HG02588 (cell line): Measurements from ENCODE around the gene TSPAN17.

ENCODE experiments used
- ATAC-seq: cut with Tn5 transposase; IDR thresholded peaks from one replicate; pipeline ENCODE4 v1.9.1; 2021; ENCODE audit warnings: mild to moderate bottlenecking, moderate library complexity; ENCODE audit not compliant: unreplicated experiment

The TSPAN17 gene

DNA sequence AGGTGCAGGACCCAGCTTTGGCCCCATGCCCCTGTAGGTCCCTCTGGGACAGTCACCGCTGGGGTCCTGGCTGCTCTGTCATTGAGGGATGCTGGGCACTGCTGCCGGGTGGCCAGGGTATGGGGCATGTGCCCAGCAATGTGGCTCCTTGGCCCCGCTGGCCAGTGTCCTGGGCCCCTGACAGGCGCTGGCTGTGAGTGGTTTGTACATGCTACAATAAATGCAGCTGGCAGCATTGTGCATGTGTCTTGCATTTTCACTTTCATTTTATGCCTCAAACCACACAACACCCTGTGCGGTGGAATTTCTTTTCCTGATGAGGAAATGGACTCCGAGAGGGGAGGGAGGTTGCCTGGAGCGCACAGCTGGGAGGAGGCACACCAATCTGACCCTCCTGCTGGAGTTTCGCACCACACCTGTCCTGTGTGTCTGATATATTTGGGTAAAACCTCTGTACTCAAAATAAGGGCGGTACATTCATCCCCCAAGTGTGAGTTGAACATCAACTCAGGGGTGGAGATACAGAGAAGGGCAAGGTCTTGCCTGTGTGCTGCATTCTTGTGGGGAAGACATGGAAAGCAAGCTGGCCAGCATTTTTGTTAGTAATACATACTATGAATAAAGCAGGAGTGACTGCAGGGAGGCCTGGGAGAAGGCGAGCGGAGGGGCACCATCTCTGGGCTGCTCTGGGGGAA, 11.7 kb downstream of the TSPAN17 start:
- no peak for ATAC-seq

DNA sequence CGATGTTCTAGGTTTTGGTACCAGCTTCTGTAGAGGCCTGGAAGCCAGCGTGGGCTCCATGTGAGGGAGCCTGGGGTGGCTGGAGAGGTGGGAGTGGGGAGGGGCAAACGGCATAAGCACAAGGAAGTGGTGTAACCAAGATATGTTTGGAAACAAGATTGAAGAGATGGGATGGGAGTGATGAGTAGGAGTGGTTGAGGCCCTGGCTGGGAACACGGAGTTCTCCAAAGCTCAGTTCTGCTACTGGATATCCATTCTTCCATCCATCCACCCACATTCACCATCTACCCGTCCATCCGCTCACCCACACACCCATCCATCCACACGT, 12.2 kb downstream of the TSPAN17 start:
- no peak for ATAC-seq

DNA sequence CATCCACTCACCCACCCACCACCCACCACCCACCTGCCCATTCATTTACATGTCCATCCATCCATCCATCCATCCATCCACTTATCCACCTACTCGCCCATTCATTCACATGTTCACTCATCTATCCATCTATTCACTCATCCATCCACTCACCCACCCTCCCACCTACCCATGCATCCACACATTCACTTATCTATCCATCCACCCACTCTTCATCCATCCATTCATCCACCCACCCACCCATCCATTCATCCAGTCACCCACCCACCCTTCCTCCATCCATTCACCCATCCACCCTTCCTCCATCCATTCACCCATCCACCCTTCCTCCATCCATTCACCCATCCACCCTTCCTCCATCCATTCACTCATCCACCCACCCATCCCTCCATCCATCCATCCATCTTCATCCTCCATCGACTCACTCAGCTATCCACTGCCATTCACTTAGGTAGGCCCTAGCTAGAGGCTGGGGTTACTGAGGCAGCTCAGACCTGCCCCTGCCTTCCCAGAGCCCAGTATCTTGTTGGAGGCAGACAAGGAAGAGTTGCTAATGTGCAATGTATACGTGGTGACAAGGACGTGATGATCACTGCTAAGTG, 12.7 kb downstream of the TSPAN17 start:
- no peak for ATAC-seq

DNA sequence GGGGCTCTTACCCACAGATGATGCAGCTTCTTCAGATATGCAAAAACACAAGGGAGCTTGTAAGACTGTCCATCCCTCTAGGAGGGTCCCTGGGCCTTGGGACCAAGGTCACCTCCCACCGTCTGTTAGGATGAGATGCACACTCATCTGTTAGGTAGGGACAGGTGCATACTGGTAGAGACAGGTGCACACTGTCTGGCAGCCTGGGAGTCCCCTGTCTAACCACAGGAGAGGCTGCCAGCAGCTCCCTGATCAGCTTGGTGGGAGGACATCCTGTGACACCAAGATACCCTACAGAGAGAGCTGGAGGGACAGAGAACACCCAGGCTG, 13.2 kb downstream of the TSPAN17 start:
- ATAC-seq, result peak; percentile 19

DNA sequence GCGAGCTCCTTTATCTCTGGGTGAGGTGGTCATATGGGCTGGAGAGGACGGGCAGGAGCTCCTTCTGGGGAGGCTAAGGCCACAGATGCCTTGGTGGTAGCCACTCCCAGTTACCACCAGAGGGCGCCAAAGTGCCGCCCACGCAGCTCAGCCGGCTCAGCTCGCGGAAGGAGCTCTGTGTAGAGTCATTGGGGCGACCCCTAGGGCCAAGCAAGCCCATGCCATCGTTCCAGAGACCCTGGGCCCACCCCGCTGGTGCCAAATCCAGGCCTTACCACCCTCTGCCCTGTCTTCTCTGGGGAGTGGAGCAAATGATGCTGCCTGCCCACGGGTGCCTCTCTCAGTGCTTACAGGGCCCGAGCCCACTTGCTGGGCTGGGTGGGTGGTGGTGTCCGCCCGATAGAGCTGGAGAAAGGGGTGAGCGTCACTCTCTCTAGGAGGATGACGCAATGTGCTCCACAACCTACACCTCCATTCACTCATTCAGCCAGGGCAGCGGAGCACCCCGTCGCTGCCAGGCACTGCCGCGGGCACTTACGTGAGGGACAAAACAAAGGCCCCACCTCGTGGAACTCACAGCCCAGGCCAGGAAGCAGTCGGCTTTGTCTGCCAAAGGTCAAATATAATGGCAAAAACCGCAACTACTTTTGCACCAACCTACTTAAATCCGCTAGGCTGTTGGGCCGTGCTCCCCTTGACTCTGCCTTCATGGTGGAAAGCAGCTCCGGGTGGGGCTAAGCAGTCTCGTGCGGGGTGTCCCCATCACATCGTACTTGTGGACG, 13.8 kb downstream of the TSPAN17 start:
- peak; percentile 48 for ATAC-seq

DNA sequence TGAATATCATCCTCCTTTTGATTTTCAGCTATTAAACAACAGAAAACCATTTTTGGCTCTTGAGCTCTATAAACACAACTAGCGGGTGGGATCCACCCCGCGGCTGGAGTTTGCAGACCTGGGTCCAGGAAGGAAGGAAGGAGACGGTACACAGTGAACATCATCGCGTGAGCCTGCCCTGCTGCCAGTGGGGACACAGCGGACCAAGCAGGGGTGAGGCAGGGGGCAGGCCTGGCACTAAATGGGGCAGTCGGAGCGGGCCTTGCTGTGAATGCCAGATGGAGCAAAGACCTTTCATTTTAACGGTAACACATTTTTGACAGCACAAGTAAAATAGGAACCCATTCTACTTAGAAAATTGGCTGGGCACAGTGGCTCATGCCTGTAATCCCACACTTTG, 14.4 kb downstream of the TSPAN17 start:
- ATAC-seq, result no peak

DNA sequence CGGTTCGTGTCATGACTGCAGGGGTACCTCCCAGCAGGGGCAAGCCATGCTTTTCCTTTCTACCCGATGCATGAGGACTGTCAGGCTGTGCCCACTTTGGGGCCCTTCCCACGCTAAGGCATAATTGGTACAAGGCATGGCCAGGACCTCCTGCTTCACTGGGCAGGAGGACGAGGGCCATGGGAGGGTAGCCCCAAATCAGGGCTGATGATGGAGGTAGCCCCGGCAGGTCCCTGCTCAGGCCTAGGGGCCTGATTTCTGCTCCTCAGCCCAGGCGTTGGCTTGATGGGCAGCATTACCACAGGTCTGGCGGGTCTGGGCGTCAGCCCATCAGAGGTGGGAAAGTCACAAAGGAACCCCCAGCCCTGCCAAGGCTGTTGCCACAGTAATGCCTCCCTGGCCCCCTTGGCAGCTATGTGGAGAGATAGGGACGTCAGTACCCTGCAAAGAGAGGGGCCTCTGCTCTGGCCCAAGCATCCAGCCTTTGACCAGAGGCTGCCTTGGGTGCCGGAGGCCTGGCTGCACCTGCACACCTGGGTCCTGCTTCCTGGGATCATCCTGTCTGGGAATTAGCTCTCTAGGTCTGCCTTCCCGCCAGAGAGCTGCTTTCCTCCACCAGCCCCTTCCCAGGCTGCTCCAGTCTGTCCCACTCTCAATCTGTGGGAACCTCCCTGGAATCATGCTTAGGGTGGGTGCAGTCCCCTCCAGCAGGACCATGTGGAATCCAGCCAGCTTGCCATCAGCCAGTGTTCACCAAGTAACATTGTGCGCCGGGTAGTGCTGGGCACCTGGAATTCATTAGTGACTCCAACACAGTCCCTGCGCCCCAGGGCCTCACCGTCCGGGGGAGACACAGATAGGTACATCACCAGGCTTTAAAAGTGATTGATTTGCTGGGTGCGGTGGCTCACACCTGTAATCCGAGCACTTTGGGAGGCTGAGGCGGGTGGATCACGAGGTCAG, 15.4 kb downstream of the TSPAN17 start:
- no peak for ATAC-seq

DNA sequence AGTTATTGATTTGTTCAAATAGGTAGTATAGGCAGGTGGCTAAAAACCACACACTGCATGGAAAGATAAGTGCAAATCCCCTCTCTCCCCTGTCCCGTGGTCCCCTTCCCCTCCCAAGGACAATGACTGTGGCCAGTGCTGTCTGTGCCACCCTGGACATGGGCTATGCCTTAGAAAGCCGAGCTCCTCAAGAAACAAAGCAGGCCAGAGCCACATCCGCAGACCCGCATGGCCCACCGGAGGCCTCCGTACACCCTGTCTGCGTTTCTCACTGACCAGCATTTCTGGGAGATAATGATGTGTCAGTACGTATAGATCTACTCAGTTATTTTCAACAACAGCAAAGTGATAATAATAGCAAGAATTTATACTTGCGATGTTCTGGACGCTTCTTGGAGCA, 16.3 kb downstream of the TSPAN17 start:
- ATAC-seq, result no peak

DNA sequence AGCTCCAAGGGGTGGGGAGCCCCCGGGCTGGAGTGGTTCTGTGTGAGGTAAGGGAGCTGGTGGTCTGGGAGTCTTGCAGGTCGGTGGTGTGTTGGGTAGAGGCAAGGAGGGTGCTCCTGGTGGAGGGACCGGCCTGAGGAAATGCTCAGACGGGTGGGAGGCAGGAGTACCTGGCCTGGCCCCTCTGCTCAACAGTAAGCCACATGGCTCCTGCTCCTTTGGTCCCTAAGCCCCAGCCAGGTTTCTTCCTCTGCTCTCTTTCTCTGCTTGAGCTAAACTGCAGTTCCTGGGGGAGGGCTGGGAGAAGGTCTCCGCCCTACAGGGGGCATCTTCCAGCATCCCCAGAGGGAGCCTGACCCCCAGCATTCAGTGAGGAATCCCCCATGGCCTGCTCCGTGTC, 17.2 kb downstream of the TSPAN17 start:
- ATAC-seq, result no peak

DNA sequence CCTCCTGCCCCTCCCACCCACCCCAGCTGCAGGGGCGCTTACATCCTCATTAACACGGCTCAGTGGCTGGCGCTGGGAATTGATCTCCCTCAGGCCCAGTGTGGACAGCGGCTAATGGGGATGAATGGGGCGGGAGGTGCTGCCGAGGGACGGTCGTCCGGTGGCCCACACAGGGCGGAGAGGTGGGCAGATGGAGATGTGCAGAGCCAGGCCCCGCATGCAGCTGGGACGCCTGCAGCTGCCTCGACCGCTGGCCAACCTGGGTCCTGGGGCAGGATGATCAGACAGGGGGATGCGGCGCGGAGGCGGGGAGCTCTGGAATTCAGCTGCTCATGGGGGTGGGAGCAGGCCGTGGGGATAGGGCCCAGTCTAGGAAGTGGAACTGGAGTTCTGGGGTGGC, 17.6 kb downstream of the TSPAN17 start:
- ATAC-seq, result no peak

DNA sequence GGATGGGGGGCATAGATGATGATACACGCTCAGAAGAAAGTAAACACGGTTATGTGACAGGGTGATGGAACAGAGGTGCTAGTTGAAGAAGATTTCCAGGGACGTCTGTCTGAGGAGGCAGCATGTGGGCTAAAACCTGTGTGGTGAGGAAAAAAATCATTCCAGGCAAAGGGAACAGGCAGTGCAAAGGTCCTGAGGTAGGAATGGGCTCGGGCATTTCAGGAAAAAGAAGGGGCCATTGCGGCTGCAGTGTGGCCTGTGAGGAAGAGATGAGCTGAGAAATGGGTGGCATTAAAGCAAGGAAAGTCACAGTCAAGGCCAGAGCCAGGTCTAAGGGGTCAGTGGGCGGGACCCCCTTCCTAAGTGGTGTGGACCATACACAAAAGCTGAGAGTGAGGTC, 18.2 kb downstream of the TSPAN17 start:
- no peak for ATAC-seq

DNA sequence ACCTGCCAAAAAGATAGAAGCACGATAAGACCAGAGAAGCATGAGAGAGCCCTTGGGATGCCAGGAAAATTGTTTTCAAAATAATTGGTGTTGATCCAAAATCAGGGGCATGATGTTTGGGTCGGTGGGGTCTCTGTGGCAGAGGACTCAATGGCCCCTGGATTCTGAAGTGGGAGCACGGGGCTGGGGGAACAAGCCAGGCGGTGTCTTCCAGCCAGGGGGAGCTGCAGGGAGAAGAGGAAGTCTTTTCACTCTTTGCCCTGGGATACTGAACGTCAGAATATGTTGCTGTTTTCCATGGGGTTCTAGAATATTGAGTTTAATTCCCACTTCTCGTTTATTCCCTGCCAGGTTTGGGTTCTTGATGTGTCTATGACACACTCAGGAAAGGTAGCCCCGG, 20.4 kb downstream of the TSPAN17 start:
- ATAC-seq, result no peak

DNA sequence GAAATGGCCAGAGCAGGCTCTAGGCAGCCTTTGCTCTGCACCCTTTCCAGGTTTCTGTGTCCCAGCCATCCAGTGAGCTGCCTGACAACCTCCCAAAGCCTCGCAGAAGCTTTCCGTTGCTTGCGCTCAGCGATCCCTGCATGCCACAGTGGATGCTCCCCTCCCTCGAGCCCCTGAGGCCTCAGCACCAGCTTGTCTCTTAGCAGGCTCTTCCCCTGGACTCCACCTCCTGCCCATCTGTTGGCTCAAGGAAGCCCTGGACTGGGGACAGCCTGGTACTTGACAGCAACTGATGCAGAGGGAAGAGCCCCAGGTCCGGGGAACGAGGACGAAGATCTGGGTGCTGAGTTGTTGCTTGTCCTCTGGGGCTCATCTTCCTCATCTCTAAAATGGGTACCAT, 23.2 kb downstream of the TSPAN17 start:
- no peak for ATAC-seq

DNA sequence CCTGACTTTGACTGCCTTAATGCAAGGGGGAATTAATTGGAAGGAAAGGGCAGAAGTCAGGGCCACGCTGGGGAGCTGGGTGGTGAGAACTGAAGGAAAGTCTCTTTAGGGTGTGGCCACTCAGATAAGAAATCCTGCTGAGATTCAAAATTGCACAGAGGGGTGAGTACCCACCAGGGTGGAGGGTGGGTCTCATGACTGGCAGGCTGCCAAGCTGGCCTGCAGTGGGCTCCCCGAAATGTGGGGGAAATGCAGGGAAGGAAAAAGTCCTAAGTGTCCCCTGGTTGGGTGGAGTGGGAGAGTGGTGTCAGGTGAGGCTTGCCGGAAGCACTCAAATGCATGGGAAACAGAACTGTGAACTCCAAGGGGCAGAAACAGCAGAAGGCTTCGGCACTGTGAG, 24.1 kb downstream of the TSPAN17 start:
- ATAC-seq, result no peak

DNA sequence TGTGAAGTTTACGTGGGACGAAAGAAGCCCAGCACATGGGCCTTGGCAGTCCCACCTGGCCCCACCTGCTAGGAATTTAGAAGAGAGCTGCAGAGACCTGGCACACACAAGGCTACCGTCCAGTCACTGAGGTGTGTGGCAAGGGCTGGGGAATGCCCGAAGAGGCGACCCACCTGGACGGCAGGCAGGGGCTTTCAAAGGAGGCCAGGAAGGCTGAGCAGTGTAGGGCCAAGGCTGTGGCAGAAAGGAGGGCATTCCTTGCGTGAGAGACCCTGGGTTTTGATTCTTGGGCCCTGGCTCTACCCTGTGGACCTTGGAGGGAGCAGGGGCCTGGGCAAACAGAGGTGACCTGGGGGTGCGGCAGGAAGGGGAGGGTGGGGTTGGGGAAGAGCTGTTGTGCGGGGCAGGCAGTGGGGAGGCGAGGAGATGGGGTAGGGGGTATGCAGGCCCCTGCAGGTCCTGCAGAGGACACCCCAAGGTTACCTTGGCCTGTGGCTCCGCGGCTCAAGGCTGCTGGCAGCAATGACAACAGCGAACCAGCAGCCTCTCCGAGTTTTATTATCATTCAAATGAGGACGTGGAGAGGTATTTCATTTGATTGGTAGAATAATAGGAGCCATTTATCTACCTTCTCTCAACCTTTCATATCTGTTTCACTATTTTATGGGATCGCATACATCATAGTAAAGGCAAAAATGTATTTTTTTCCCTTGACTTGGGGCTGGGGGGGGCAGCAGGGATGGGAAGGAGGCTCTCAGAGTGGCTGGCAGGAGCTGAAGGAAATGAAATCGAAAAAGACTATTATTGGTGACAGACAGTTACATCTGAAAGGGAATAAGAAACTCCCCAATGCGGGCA, 24.8 kb downstream of the TSPAN17 start:
- no peak for ATAC-seq

DNA sequence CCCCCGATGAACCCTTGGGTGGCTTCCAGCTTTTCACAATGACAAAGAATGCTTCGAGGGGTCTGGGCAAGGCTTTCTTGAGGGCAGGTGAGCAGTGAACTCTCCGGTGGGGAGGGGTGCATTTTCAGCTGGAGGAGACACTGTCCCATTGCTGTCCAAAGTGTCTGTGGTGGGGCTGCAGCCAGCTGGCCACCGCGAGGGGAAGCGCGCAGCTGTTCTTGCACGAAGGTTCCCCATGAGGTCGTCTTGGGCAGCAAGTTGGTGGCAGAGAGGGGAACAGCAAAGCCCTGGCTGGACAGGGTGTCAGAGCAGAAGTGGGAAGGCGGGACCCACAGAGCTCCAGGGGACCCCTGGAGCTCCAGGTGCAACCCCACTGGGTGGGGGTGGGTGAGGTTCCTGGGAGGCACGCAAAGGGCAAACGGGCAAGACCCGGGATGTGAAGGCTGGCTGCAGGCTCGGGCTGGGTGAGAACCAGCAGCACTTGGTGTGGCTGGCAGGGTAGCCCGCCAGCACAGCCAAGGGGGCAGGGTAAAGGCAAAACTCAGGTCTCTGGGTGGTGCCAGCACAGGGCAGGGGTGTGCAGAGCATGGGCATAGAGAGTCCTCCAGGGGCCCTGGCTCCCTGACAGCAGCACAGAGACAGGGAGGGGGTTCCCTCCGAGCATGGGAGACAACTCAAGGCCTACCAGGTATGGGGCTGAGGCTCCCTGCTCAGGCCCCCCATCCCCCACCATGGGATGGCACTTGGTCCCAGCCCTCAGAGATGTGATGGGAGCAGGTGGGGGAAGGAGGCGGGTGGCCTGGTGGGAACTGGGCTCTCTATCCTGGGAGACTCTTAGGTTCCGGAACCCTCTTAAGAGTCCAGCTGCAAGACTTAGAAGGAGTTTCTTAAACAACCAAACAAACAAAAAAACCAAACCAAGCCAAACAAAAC, 26.6 kb downstream of the TSPAN17 start:
- ATAC-seq, result no peak

DNA sequence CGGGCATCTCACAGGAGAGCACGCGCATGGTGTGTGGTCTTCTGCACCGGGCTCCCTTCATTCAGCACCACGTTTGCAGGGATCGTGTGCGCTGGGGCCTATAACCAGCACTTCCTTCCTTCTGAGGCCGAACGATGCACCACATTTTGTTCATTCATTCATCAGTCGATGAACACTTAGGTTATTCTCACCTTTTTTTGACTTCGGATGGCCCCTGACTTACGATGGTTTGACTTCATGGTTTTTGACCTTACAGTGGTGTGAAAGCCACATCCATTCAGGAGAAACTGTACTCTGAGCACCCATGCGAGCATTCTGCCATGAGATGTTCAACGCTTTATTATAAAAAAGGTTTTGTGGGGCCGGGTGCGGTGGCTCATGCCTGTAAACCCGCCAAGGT, 27.5 kb downstream of the TSPAN17 start:
- ATAC-seq, result no peak

DNA sequence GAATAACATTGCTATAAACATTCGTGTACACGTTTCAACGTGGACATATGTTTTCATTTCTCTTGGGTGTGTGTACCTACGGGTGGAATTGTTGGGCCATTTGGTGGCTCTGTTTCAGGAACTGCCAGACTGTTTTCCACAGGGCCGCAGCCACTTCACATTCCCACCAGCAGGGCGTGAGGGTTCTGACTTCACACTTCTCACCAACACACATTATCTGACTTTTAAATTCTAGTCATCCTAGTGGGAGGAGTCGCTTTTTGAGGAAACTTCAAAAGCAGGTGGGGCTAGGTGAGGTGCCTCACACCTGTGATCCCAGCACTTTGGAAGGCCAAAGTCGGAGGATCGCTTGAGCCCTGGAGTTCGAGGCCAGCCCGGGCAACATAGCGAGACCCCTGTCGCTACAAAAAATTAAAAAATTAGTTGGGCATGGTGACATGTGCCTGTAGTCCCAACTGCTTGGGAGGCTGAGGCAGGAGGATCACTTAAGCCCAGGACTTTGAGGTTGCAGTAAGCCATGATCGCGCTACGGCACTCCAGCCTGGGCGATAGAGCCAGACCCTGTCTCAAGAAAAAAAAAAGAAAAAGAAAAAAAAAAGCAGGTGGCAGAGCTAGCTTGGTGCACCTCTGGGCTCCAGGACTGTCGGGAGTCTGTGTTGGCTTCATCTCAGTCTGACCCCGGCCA, 28.5 kb downstream of the TSPAN17 start:
- ATAC-seq, result no peak

DNA sequence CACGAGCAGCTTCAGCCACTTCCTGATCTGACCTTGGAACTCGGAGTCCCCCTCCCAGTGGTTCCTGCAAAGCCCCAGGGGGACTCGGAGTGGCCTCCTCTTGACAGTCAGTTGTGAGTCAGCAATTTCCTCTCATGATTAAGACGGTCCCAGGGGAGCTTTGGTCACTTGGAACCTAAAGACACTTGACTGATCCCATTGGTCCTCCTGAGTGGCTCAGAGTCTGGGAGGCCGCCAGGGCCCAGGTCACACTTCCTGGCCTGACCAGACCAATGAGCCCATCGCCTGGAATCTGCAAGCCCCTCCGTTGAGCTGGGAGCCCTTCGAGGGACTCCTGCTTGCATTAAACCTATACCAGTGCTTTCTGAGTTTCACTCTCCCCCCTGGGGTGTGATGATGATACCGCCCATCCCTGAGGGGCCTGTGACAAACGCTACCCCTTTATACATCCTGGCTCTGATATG, 29.1 kb downstream of the TSPAN17 start:
- ATAC-seq, result peak; percentile 61
